ENCODE measurements around the gene DEDD2. TPM values are rescaled to one million over a fixed set of nuclear protein-coding genes. Genes with fewer than 3 reads are reported as not detected.

DEDD2 gene
- total and polyA plus RNA-seq, 2 donors (not counting 3 experiments of a cell fraction or from before 2014, with no cell fraction given): 19.5 to 34.8 TPM

DNA sequence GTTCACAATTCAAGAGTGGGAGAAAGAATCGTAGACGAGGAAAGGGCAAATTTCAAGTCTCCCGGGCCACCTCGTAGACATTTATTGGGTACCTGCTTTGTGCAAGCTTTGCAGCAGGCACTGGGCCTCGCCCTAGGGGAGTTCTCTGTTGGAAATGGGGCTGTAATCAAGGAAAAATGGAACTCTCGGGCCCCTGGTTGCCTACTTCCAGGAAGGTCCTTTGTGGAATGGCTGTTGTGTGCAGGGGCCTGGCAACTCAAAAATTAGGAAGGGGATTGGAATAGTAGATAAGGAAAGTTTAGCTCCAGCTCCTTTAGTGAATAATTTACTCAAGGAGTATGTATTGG, 3.2 kb upstream of the DEDD2 start:
- TF ChIP-seq, protein P1, sequence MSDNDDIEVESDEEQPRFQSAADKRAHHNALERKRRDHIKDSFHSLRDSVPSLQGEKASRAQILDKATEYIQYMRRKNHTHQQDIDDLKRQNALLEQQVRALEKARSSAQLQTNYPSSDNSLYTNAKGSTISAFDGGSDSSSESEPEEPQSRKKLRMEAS (IDR thresholded peaks at IDR 0.05; ENCODE audit: insufficient read depth, insufficient read length): no peak
- TF ChIP-seq GATA2 (IDR thresholded peaks at IDR 0.05; ENCODE audit: insufficient read depth, insufficient read length, low read depth, low read length): no peak
- TF ChIP-seq MYC (IDR thresholded peaks at IDR 0.05; ENCODE audit: low read depth, low read length): no peak
- TF ChIP-seq JUN (IDR thresholded peaks at IDR 0.05; ENCODE audit: borderline replicate concordance, insufficient read depth, insufficient read length, low read depth): no peak
- no peak for TF ChIP-seq FOS (IDR thresholded peaks at IDR 0.05; ENCODE audit: borderline replicate concordance, insufficient read depth, low read length)
- TF ChIP-seq, protein P2, sequence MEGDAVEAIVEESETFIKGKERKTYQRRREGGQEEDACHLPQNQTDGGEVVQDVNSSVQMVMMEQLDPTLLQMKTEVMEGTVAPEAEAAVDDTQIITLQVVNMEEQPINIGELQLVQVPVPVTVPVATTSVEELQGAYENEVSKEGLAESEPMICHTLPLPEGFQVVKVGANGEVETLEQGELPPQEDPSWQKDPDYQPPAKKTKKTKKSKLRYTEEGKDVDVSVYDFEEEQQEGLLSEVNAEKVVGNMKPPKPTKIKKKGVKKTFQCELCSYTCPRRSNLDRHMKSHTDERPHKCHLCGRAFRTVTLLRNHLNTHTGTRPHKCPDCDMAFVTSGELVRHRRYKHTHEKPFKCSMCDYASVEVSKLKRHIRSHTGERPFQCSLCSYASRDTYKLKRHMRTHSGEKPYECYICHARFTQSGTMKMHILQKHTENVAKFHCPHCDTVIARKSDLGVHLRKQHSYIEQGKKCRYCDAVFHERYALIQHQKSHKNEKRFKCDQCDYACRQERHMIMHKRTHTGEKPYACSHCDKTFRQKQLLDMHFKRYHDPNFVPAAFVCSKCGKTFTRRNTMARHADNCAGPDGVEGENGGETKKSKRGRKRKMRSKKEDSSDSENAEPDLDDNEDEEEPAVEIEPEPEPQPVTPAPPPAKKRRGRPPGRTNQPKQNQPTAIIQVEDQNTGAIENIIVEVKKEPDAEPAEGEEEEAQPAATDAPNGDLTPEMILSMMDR (IDR thresholded peaks at IDR 0.05; ENCODE audit: extremely low read depth in 1 of 2, insufficient read depth in 1 of 2, low read depth in 1 of 2, low read length in 2 of 2): no peak
- TF ChIP-seq EZH2 (IDR thresholded peaks at IDR 0.05; ENCODE audit: borderline replicate concordance, low read depth, low read length, severe bottlenecking): no peak
- TF ChIP-seq POLR2A (IDR thresholded peaks at IDR 0.05; ENCODE audit: low read depth, low read length): no peak
- TF ChIP-seq POLR2AphosphoS5 (IDR thresholded peaks at IDR 0.05; ENCODE audit: insufficient read depth, low read depth, low read length): no peak
- no TSS peak for BruUV-seq (replicated peaks)
- ChIA-PET CTCF (interaction anchor here (1.0 to 1.5 kb wide), 4 partner anchors 13 to 59 kb away, joined by 4 to 5 read pairs (median 4); partner anchors contain the start of gene GSK3A), POLR2A (no interaction called here)
- H3K4me3 ChIP-seq (replicated peaks in 1 of 3; ENCODE audit: insufficient read depth in 1 of 3, low read depth in 1 of 3, low read length in 3 of 3): peak overlapping the region; percentile 63 to 90 (median 83)
- H3K79me2 ChIP-seq (ENCODE audit: control insufficient read depth, insufficient read depth, low read length): peaks cover 48% of the 10 kb centered on the region
- peak overlapping the region; percentile 54 for H3K27ac ChIP-seq (ENCODE audit: insufficient read depth, low read depth, low read length)
- peak; percentile 12 for DNase-seq (ENCODE audit: low read depth, low spot score)
- peaks cover 24% of the 10 kb centered on the region for H3K4me1 ChIP-seq (ENCODE audit: control insufficient read depth, extremely low read depth, insufficient read depth, low read length)
- peak overlapping the region; percentile 93 for H3K9ac ChIP-seq (replicated peaks; ENCODE audit: extremely low read depth, insufficient read depth, low read length)
- H3K9me1 ChIP-seq (replicated peaks; ENCODE audit: control insufficient read depth, extremely low read depth, insufficient read depth, low read length): no peaks in the 10 kb centered on the region
- peak overlapping the region; percentile 90 for H3K4me2 ChIP-seq (ENCODE audit: insufficient read depth, low read length)
- FAIRE-seq: no peak
- H3K27me3 ChIP-seq (ENCODE audit: control insufficient read depth in 2 of 2, insufficient read depth in 2 of 2, low read length in 2 of 2): no peaks in the 10 kb centered on the region
- dilution Hi-C loops (cut with MboI; ENCODE audit: extremely low pct_ligation_motif_present, low sequenced_read_pairs): no loop called here
- intact Hi-C loops (cut with micrococcal nuclease): loop anchor here (1.0 kb wide), 1 partner anchor 22 kb away; the partner anchor contains the start of gene GSK3A
- no peaks in the 10 kb centered on the region for H4K20me1 ChIP-seq (replicated peaks; ENCODE audit: control insufficient read depth, extremely low read depth, insufficient read depth, low read length)
- peaks cover 10 to 13% of the 10 kb centered on the region in 2 experiments for H3K36me3 ChIP-seq (ENCODE audit: control insufficient read depth in 2 of 2, extremely low read depth in 1 of 2, insufficient read depth in 2 of 2, low read length in 2 of 2)
- no peaks in the 10 kb centered on the region for H3K9me3 ChIP-seq (replicated peaks; ENCODE audit: control insufficient read depth, insufficient read depth, low read length)
- peak overlapping the region; percentile 17 for H2AFZ ChIP-seq (ENCODE audit: low read depth, low read length)

Data from endothelial cell of umbilical vein (primary cell).